Measurements from ENCODE around the gene TMEM59L. TPM values are rescaled to one million over a fixed set of nuclear protein-coding genes. Genes with fewer than 3 reads are reported as not detected.
A peak's percentile ranks its signal among the peaks of the same experiment; 100 is the strongest.

Gene TMEM59L
- total RNA-seq, 2 donors from 2014 or later, result 0.66 to 2.1 TPM

GRCh38 chr19:18644196-18645034, 31.7 kb downstream of the TMEM59L start:
- WGBS, 2 donors, result 54 to 67% methylated on average over 15 of the region's 15 CpGs
- no peak overlapping the region for H3K4me3 ChIP-seq

GRCh38 chr19:18645035-18645511, 32.4 kb downstream of the TMEM59L start:
- intact Hi-C loops (cut with DNase I), result no loop called here
- H3K4me3 ChIP-seq, result no peak overlapping the region
- H3K4me1 ChIP-seq, result no peaks in the 10 kb centered on the region
- no peaks in the 10 kb centered on the region for H3K27me3 ChIP-seq
- no peak for TF ChIP-seq POLR2A (IDR thresholded peaks at IDR 0.05)
- TF ChIP-seq CTCF (IDR thresholded peaks at IDR 0.05), result no peak
- no peak overlapping the region for H3K27ac ChIP-seq
- DNase-seq (no peak), ATAC-seq (no peak)
- H3K9me3 ChIP-seq, result no peaks in the 10 kb centered on the region
- H3K36me3 ChIP-seq (replicated peaks in 1 of 2; ENCODE audit: insufficient read depth in 1 of 2, low read depth in 2 of 2), result no peaks in the 10 kb centered on the region
- WGBS, 2 donors, result 76 to 84% methylated on average over 3 to 13 of the region's 13 CpGs

More at GRCh38 chr19:18644196-18645034, 31.7 kb downstream of the TMEM59L start:
- DNase-seq (peak in 1 of 4 donors; percentile 33), ATAC-seq (peak; percentile 17)
- Histone ChIP-seq H3K27ac (no peak overlapping the region), H3K36me3 (replicated peaks in 1 of 2; ENCODE audit: insufficient read depth in 1 of 2, low read depth in 2 of 2) (no peaks in the 10 kb centered on the region), H3K27me3 (no peaks in the 10 kb centered on the region), H3K4me1 (no peaks in the 10 kb centered on the region), H3K9me3 (no peaks in the 10 kb centered on the region)
- no peak for TF ChIP-seq CTCF (IDR thresholded peaks at IDR 0.05)
- no peak for TF ChIP-seq POLR2A (IDR thresholded peaks at IDR 0.05)
- intact Hi-C loops (cut with DNase I), result no loop called here

GRCh38 chr19:18646535-18647370, 34.1 kb downstream of the TMEM59L start:
- no peaks in the 10 kb centered on the region for H3K36me3 ChIP-seq (replicated peaks in 1 of 2; ENCODE audit: insufficient read depth in 1 of 2, low read depth in 2 of 2)
- H3K27ac ChIP-seq, result no peak overlapping the region
- no peak overlapping the region for H3K4me3 ChIP-seq
- TF ChIP-seq CTCF (IDR thresholded peaks at IDR 0.05) (no peak), POLR2A (IDR thresholded peaks at IDR 0.05) (no peak)
- H3K4me1 ChIP-seq, result no peaks in the 10 kb centered on the region
- no peaks in the 10 kb centered on the region for H3K9me3 ChIP-seq
- no peak for ATAC-seq
- H3K27me3 ChIP-seq, result no peaks in the 10 kb centered on the region
- WGBS, 2 donors, result 87 to 93% methylated on average over 28 to 29 of the region's 34 CpGs
- intact Hi-C loops (cut with DNase I), result no loop called here
- DNase-seq, result no peak

- intact Hi-C loops (cut with DNase I), result no loop called here
- Histone ChIP-seq H3K9me3 (no peaks in the 10 kb centered on the region), H3K36me3 (replicated peaks in 1 of 2; ENCODE audit: insufficient read depth in 1 of 2, low read depth in 2 of 2) (no peaks in the 10 kb centered on the region), H3K27me3 (no peaks in the 10 kb centered on the region), H3K4me1 (no peaks in the 10 kb centered on the region), H3K4me3 (no peak overlapping the region), H3K27ac (no peak overlapping the region)
- DNase-seq (no peak), ATAC-seq (no peak)
- 84 to 100% methylated on average over 1 of the region's 1 CpG for WGBS, 2 donors
- TF ChIP-seq POLR2A (IDR thresholded peaks at IDR 0.05), result no peak
- TF ChIP-seq CTCF (IDR thresholded peaks at IDR 0.05), result no peak
These were observed 34.7 kb downstream of the TMEM59L start for GRCh38 chr19:18647371-18647767.

All from body of pancreas (tissue), 4 donors.